GM03348 (cell line): ENCODE data around the gene ZNF586.
"Not testable (repeated sequence)": the region's sequence is repeated elsewhere in the genome, so short reads cannot be mapped to it uniquely, and the experiment has no call there.

Experiments used
- DNase-seq: peaks from one replicate; pipeline ENCODE4 v3.0.0; 2012; ENCODE audit warnings: low spot score

Gene ZNF586

DNA sequence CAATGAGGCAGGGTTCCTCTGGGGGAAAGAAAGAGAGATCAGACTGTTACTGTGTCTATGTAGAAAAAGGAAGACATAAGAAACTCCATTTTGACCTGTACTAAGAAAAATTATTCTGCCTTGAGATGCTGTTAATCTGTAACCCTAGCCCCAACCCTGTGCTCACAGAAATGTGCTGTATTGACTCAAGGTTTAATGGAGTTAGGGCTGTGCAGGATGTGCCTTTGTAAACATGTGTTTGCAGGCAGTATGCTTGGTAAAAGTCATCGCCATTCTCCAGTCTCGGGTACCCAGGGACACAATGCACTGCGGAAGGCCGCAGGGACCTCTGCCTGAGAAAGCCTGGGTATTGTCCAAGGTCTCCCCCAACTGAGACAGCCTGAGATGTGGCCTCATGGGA, 54.1 kb downstream of the ZNF586 start:
- DNase-seq: not testable (repeated sequence)

DNA sequence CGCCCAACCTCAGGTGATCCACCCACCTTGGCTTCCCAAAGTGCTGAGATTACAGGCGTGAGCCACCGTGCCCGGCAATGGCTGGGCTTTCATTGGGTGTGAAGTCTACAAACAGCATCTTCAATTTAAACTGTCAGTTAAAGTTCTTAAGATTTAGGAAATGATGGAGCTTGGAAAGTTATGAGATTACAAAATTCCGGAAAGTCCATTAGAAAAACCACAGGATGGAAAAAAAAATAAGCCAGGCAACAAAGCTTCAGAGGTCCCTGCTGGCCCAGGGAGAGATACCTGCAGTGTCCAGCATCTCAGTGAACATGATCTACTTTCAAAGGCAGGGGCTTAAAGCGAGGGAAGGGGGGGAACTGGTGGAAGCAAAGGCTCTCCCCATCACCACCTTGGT, 56.0 kb downstream of the ZNF586 start:
- no peak for DNase-seq

DNA sequence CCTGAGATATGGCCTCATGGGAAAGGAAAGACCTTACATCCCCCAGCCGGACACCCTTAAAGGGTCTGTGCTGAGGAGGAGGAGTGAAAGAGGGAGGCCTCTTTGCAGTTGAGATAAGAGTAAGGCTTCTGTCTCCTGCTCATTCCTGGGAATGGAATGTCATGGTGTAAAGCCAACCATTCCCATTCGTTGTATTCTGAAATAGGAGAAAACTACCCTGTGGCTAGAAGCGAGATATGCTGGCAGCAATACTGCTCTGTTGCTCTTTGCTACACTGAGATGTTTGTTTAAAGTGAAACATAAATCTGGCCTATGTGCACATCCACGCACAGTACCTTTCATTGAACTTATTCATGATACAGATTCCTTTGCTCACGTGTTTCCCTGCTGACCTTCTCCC, 59.8 kb downstream of the ZNF586 start:
- DNase-seq: no peak

DNA sequence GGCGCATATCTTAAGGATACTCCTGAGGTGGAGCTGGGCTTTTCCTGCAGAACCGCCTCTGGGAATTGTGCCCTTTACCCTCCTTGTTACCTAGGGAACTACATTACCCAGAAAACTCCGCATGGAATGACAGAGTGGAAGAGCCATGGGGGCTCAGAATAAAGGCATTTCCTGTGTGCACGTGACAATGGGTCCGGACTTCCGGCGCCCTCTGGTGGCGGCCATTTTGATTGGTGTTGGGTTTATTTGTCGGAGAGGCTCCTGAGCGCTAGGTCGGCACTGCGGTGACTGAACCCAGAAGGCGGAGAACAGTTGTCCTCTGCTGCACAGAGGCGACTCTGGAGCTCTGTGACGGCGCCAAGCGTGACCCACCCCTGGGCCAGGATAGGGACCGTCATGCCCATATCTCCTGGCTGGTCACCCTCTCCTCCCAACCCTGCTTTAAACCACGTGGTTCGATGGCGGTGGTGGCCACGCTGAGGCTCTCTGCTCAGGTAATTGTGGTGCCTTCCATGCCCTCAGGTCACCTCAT, 60.7 kb downstream of the ZNF586 start, which contains the start of gene ZNF587B:
Gene ZNF587B, plus strand, starts transcription at position 229 of the 532 bp plus-strand sequence. Its CDS starts 230 bp downstream, at position 459.
- DNase-seq: no peak
